Panc1 (cell line): ENCODE measurements around the gene SLCO2B1. TPM values are rescaled to one million over a fixed set of nuclear protein-coding genes. Genes with fewer than 3 reads are reported as not detected.

Experiments used
- ATAC-seq: fragments of 200-7000 bp; cut with Tn5 transposase; 2 replicates; pipeline ENCODE4 v1.9.1; 2020; ENCODE audit warnings: mild to moderate bottlenecking, moderate library complexity
- BruUV-seq: library from RNA; stranded (reverse); fragments of 400-500 nt; replicated peaks from 2 replicates; lab custom pipeline; 2021; lab: Mats Ljungman, UMichigan
- CTCF ChIA-PET: fragments of 300-600 bp; sonication (Branson Sonifier 250); formaldehyde crosslinking; loops from one replicate; lab custom pipeline; 2022; ENCODE audit warnings: antibody characterized with exemption; lab: Charles Lee
- POLR2A ChIA-PET: fragments of 300-600 bp; sonication (Branson Sonifier 250); formaldehyde crosslinking; loops from one replicate; lab custom pipeline; 2022; ENCODE audit warnings: antibody characterized with exemption; lab: Charles Lee
- DNase-seq: peaks from one replicate; pipeline ENCODE4 v3.0.0-alpha.2; 2010; ENCODE audit warnings: low read depth, low spot score
- H3K27ac ChIP-seq: 2 replicates; pipeline ENCODE4 v1.5.1; 2011; ENCODE audit warnings: mild to moderate bottlenecking, low read length, inconsistent platforms
- H3K27me3 ChIP-seq: fragments of 200-500 bp; sonication (Bioruptor generic); 2 replicates; pipeline ENCODE4 v1.6.0; 2014; ENCODE audit warnings: low read length, inconsistent platforms; ENCODE audit not compliant: control insufficient read depth, insufficient read depth
- H3K36me3 ChIP-seq: fragments of 200-500 bp; sonication (Bioruptor generic); 2 replicates; pipeline ENCODE4 v1.5.1; 2014; ENCODE audit warnings: inconsistent platforms, mild to moderate bottlenecking, low read length, moderate library complexity; ENCODE audit not compliant: control insufficient read depth, insufficient read depth
- H3K4me1 ChIP-seq: 2 replicates; pipeline ENCODE4 v1.5.1; 2011; ENCODE audit warnings: inconsistent platforms, mild to moderate bottlenecking, low read length, moderate library complexity; ENCODE audit not compliant: control insufficient read depth, insufficient read depth
- H3K4me3 ChIP-seq, 2 experiments: 2 replicates each; pipeline ENCODE4 v1.5.1; 2011 to 2012; ENCODE audit warnings: low read depth in 2 of 2, low read length in 2 of 2, mild to moderate bottlenecking in 2 of 2, inconsistent platforms in 1 of 2, moderate library complexity in 1 of 2
- H3K9me3 ChIP-seq: fragments of 200-500 bp; sonication (Bioruptor generic); 2 replicates; pipeline ENCODE4 v1.5.1; 2014; ENCODE audit warnings: low read depth, mild to moderate bottlenecking, inconsistent platforms, low read length, moderate library complexity; ENCODE audit not compliant: control insufficient read depth, insufficient read depth
- CTCF ChIP-seq: fragments of 450-650 bp; IDR thresholded peaks from 2 replicates; pipeline ENCODE4 v1.5.1; 2017; ENCODE audit warnings: mild to moderate bottlenecking
- POLR2AphosphoS5 ChIP-seq: IDR thresholded peaks from 2 replicates; pipeline ENCODE4 v1.6.1; 2012; ENCODE audit warnings: mild to moderate bottlenecking, low read depth, low read length, moderate library complexity
- SIN3A ChIP-seq: IDR thresholded peaks from 2 replicates; pipeline ENCODE4 v1.6.1; 2012; ENCODE audit warnings: low read depth, mild to moderate bottlenecking, low read length, moderate library complexity, borderline replicate concordance; ENCODE audit not compliant: insufficient read depth
- TCF7L2 ChIP-seq: IDR thresholded peaks from 2 replicates; pipeline ENCODE4 v1.6.1; 2011; ENCODE audit warnings: mild to moderate bottlenecking, low read depth, low read length, inconsistent platforms
- in situ Hi-C: cut with HindIII; loops from 2 replicates; pipeline ENCODE4 v1.10.0; 2016; ENCODE audit warnings: low sequenced_read_pairs, low pct_unique_long_range_greater_than_20kb
- intact Hi-C: fragments of 100-400 bp; cut with micrococcal nuclease; formaldehyde crosslinking; loops from one replicate; pipeline ENCODE4 v1.10.0; 2022; ENCODE audit not compliant: unreplicated experiment
- total RNA-seq: library from RNA; stranded (reverse); gene quantifications from one replicate; pipeline ENCODE4 v1.2.1, GENCODE V29; 2021; ENCODE audit not compliant: unreplicated experiment
- TF ChIP-seq, protein P1 (sequence below), 2 experiments: IDR thresholded peaks; 2 replicates each; pipeline ENCODE4 v1.6.1; 2011 to 2012; ENCODE audit warnings: low read depth in 2 of 2, control low read depth in 1 of 2, low read length in 1 of 2, mild to moderate bottlenecking in 1 of 2, moderate library complexity in 1 of 2; ENCODE audit not compliant: insufficient read depth in 1 of 2

The SLCO2B1 gene
- total RNA-seq, 1 experiment from 2014 or later, result 0.77 TPM

- no peak for TF ChIP-seq SIN3A
- no peak for TF ChIP-seq POLR2AphosphoS5
- no peak for TF ChIP-seq TCF7L2
- TF ChIP-seq, protein P1, sequence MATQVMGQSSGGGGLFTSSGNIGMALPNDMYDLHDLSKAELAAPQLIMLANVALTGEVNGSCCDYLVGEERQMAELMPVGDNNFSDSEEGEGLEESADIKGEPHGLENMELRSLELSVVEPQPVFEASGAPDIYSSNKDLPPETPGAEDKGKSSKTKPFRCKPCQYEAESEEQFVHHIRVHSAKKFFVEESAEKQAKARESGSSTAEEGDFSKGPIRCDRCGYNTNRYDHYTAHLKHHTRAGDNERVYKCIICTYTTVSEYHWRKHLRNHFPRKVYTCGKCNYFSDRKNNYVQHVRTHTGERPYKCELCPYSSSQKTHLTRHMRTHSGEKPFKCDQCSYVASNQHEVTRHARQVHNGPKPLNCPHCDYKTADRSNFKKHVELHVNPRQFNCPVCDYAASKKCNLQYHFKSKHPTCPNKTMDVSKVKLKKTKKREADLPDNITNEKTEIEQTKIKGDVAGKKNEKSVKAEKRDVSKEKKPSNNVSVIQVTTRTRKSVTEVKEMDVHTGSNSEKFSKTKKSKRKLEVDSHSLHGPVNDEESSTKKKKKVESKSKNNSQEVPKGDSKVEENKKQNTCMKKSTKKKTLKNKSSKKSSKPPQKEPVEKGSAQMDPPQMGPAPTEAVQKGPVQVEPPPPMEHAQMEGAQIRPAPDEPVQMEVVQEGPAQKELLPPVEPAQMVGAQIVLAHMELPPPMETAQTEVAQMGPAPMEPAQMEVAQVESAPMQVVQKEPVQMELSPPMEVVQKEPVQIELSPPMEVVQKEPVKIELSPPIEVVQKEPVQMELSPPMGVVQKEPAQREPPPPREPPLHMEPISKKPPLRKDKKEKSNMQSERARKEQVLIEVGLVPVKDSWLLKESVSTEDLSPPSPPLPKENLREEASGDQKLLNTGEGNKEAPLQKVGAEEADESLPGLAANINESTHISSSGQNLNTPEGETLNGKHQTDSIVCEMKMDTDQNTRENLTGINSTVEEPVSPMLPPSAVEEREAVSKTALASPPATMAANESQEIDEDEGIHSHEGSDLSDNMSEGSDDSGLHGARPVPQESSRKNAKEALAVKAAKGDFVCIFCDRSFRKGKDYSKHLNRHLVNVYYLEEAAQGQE (IDR thresholded peaks at IDR 0.05; ENCODE audit: insufficient read depth in 1 of 2, low read depth in 2 of 2, low read length in 1 of 2), result no peak
- TF ChIP-seq CTCF, result no peak
- no TSS peak for BruUV-seq
- intact Hi-C loops, result no loop called here
- H3K4me1 ChIP-seq, result no peaks in the 10 kb centered on the region
- no peaks in the 10 kb centered on the region for H3K36me3 ChIP-seq
- no peak overlapping the region for H3K4me3 ChIP-seq
- CTCF ChIA-PET, result no interaction called here
- POLR2A ChIA-PET, result no interaction called here
- in situ Hi-C loops, result no loop called here
- H3K9me3 ChIP-seq, result no peaks in the 10 kb centered on the region
- no peak for DNase-seq
- ATAC-seq, result 0 out of 2 replicates have a peak, but pooled peaks have one; percentile 5
- H3K27ac ChIP-seq, result no peak overlapping the region
- peaks cover 6% of the 10 kb centered on the region for H3K27me3 ChIP-seq
Measured at GRCh38 chr11:75193271-75193670, 42.4 kb downstream of the SLCO2B1 start.

DNA sequence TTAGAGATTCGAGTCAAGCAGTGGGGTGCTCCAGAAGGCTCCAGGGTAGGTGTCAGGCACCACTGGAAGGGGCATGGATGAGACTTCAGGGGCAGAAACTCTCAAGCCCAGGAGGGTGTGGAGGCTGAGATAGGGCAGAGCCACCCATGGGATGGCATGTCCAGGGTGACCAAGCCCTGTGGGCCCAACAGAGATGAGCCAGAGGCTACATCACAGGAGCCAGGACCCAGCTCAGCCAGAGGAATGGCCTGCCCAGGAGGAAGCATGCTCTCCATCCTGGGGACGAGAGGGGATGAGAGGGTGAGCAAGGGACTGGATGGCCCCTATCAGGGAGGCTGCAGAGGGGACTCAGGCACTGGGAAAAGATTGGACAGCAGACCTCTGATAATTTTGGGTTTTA, 42.8 kb downstream of the SLCO2B1 start:
- ChIA-PET CTCF (no interaction called here), POLR2A (no interaction called here)
- peaks cover 6% of the 10 kb centered on the region for H3K27me3 ChIP-seq
- intact Hi-C loops (no loop called here), in situ Hi-C loops (no loop called here)
- DNase-seq (no peak), ATAC-seq (peak; percentile 33; the same call in 1 of the 2 replicates)
- no peak overlapping the region for H3K27ac ChIP-seq
- BruUV-seq, result no TSS peak
- no peaks in the 10 kb centered on the region for H3K4me1 ChIP-seq
- no peaks in the 10 kb centered on the region for H3K9me3 ChIP-seq
- H3K4me3 ChIP-seq, result no peak overlapping the region
- no peaks in the 10 kb centered on the region for H3K36me3 ChIP-seq
- no peak for TF ChIP-seq SIN3A
- TF ChIP-seq TCF7L2, result no peak
- no peak for TF ChIP-seq CTCF
- TF ChIP-seq POLR2AphosphoS5, result no peak
- TF ChIP-seq, protein P1 (IDR thresholded peaks at IDR 0.05; ENCODE audit: insufficient read depth in 1 of 2, low read depth in 2 of 2, low read length in 1 of 2), result no peak
